HG03342 (cell line): ENCODE results near the gene DNASE2.

Source experiments
- ATAC-seq: cut with Tn5 transposase; IDR thresholded peaks from one replicate; pipeline ENCODE4 v1.9.1; 2021; ENCODE audit warnings: mild to moderate bottlenecking, moderate library complexity; ENCODE audit not compliant: unreplicated experiment

Gene DNASE2

DNA sequence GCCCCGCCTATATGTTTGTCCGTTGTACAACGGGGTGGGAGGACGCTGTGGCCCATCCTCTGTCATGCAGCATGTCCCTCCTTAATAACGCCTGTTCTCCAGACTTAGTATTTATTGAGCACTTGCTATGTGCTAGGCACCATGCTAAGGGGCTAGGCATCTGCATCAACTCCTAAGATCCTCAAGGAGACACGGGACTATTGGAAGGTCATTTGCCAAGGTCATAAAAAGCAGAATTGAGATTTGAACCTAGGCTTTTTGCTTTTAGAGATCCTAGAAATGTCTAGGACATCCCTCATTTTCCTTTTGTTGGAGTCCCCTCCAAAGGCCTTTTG lies 44.8 kb downstream of the DNASE2 start:
- no peak for ATAC-seq

DNA sequence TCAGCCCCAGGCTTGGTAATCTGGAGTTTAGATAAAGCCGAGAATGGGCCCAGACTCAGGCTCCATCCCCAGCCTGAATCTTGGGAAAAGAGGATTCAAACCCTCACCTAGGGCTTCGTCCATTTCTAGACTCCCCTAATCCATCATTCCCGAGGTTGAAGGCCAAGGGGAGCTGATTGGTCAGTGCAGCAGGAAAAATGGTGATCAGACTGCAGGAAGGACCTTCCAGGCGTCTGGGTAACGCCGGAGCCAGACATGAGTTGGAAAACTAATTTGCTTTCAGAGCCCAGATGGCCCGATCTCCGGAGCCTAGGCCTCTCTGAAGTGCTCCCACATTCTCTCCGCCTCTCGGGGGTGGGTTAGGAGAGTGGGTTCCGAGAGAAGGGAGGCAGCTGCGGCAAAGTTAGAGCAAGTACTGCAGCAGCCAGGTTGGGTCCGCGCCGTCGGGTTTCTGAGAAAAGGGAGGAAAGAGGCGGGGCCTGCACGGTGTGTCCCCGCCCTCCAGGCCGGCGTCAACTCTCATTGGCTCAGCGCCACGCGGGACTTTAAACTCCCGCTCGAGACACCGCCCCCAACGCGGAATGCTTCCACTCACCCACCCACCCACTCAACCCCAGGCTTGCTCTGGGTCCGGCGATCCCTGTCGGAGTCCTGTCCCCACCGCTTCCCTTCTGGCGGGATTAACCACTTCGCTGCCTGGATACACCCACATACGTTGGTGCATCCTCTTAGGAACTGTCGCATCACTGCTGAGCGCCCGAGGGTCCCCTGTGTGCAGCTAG lies 46.1 kb downstream of the DNASE2 start:
- ATAC-seq, result no peak

DNA sequence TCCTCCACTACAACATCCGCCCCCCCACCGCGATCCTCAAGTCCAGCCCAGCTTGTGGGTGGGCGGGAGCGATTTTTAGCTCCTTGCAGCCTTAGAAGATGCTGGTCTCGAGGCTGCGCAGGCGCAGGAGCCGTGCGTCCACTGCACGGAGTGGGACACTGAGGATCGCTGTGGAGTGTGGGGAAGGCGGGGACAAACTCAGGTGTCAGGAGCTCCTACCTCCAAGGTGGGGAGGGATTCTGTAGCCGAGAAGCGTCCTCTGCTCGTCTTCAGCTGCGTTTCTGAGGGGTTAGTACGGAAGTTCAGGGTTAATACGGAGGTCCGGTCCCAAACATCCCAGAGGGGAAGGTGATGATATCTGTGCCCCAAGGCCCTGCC lies 46.7 kb downstream of the DNASE2 start, which contains the start of gene RTBDN:
Gene RTBDN (minus strand): TSS at position 14 of the 378 bp plus-strand sequence. CDS start 4,600 bp downstream, outside the sequence.
- ATAC-seq, result no peak

DNA sequence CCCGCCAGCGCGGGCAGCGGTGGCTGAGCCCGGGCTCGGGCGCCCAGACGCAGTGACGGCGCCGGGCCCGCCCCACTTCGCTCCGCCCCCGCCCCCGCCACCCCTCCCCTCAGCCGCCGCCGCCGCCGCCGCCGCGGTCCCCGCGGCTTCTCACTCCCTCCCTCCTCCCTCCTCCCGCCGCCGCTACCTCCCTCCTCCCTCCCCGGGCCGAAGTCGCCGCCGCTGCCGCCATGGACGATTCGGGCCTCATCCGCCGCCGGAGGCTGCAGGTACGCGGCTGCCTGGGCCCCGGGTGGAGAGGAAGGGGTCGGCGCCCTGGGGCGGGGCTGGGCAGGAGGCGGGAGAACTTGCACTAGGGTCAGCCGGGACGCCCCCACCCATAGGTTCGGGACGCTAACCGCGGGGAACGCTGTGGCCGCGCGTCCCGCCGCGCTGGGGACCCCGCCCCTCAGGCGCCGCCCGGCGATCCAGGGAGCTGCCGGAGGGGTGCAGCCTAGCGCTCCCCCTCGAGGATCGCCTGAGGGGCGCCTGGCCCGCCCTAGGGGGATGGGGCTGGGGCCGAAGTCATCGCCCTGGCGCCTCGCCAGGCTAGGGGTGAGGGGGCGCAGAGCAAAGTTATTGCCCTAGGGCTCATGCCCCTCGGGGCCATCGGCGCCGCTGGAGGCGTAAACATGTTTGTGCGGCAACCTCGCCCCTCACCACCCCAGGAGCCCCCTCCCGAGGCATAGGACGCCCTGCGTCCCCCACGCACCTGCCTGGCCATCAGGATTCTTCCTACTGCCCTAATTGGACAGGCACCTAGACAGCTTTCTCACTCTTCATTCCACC lies 47.3 kb downstream of the DNASE2 start:
- no peak for ATAC-seq

DNA sequence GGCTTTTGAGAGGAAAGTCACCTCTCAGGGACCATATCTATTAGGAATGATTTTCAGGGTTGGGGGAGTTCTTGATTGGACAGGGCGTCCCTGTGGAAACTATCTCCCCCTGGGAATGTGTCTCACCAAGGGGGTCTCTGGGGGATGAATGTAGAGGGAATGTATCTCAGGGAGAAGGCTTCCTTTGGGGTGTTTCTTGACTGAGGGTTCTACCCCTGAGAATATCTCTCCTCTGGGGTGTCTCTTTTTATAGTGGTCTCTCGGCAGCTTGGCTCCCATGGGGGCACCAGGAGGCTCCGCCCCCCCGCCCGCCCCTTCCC lies 47.9 kb downstream of the DNASE2 start:
- ATAC-seq, result no peak

DNA sequence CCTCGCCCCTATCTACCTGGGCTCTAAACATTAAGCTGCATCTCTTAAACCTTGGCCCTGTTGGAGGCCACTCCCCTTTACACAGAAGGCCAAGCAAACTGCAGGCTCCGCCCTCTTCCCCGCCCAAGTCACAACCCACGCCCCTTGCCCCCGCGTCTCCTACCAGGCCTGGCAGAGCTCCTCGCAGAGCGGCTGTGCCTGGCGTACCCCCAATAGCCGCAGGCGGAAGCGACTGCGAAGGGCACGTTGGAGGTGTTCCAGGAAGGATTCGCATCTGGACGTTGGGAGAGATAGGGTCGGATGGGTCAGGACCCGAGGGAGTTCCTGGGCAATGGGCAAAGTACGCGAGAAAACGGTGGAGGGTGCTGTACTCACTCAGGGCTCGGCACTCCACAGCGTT lies 52.8 kb downstream of the DNASE2 start:
- ATAC-seq, result no peak

DNA sequence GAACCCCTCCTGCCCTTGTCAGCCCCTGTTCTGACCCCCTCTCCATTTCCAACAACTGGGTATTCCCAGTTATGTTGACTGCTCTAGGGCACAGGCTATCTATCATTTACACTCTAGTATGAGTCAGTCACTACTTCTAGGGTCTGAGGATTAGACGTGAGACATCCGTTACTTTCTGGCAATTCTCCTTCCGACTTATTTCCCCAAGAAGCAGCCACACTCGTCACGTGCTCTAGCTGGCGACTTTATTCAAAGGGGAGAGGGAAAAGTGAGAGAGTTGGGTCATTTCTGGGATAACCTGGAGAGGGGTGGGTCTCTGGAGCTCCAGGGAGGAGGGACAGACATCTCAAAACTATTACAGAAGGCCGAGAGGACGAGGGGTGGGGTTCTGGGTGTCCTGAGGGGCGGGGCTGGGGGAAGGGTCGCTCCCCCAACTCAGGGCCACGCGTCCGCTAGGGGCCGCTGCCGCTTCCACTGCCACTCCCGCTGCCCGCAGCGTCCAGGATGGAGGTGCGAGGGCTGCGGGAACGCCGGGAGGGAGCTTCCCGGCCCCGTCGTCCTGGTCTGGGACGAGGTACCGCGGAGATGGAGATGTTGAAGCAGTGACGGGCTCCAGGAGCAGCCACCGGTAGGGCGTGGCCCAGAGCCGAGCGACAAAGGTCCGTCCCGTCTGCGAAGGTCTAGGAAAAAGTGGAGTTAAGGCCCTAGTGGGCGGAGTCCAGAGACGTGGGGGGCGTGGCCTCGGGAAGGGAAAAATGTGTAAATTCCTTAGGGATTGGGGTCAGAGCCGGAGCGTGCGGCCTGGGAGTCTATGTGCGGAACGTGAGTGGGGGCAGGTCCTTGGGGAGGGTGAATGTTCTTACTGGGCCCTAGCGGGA lies 55.8 kb downstream of the DNASE2 start:
- ATAC-seq, result no peak
